WTC11 (cell line): ENCODE measurements around the gene NHLH2. TPM values are rescaled to one million over a fixed set of nuclear protein-coding genes. Genes with fewer than 3 reads are reported as not detected.

Experiments used
- ATAC-seq: fragments of 200-7000 bp; cut with Tn5 transposase; 2 replicates; pipeline ENCODE4 v1.10.0; 2021; ENCODE audit warnings: mild to moderate bottlenecking, moderate library complexity
- CTCF ChIA-PET: fragments of 300-600 bp; sonication (Branson Sonifier 250); formaldehyde crosslinking; loops from one replicate; lab custom pipeline; 2021; ENCODE audit warnings: antibody characterized with exemption; lab: Charles Lee
- POLR2A ChIA-PET: fragments of 350-600 bp; sonication (Branson Sonifier 250); formaldehyde crosslinking; loops from one replicate; lab custom pipeline; 2021; ENCODE audit warnings: antibody characterized with exemption; lab: Charles Lee
- DNase-seq: peaks from one replicate; pipeline ENCODE4 v3.0.0; 2021; ENCODE audit warnings: low spot score
- H3K27ac Mint-ChIP-seq: 2 replicates; pipeline ENCODE4 v1.8.0; 2021; ENCODE audit warnings: mixed read lengths
- H3K27me3 Mint-ChIP-seq: 2 replicates; pipeline ENCODE4 v1.8.0; 2021; ENCODE audit warnings: low read depth, mild to moderate bottlenecking, moderate library complexity, mixed read lengths
- H3K36me3 Mint-ChIP-seq: 2 replicates; pipeline ENCODE4 v1.8.0; 2021; ENCODE audit warnings: mixed read lengths
- H3K4me1 Mint-ChIP-seq: 2 replicates; pipeline ENCODE4 v1.8.0; 2022; ENCODE audit warnings: mixed read lengths
- H3K4me3 Mint-ChIP-seq: 2 replicates; pipeline ENCODE4 v1.8.0; 2021; ENCODE audit warnings: mild to moderate bottlenecking, moderate library complexity, mixed read lengths
- H3K9me3 Mint-ChIP-seq: 2 replicates; pipeline ENCODE4 v1.8.0; 2021; ENCODE audit warnings: mixed read lengths
- AR ChIP-seq: fragments of 250-450 bp; sonication (Bioruptor Pico); IDR thresholded peaks from 2 replicates; pipeline ENCODE4 v1.9.0; 2021; ENCODE audit warnings: mild to moderate bottlenecking
- ATF1 ChIP-seq: sonication (generic); formaldehyde crosslinking; IDR thresholded peaks from 2 replicates; pipeline ENCODE4 v1.8.1; 2023; ENCODE audit warnings: mild to moderate bottlenecking, moderate library complexity, missing genetic modification reagents
- CBFB ChIP-seq: sonication (generic); formaldehyde crosslinking; IDR thresholded peaks from 2 replicates; pipeline ENCODE4 v1.8.1; 2022; ENCODE audit warnings: mild to moderate bottlenecking, low read depth, missing genetic modification reagents
- CREM ChIP-seq: sonication (generic); formaldehyde crosslinking; IDR thresholded peaks from 2 replicates; pipeline ENCODE4 v1.8.1; 2022; ENCODE audit warnings: mild to moderate bottlenecking, missing genetic modification reagents, moderate library complexity
- E2F1 ChIP-seq: sonication (generic); formaldehyde crosslinking; IDR thresholded peaks from 2 replicates; pipeline ENCODE4 v1.8.0; 2022; ENCODE audit warnings: mild to moderate bottlenecking, missing genetic modification reagents
- E2F5 ChIP-seq: sonication (generic); formaldehyde crosslinking; IDR thresholded peaks from 2 replicates; pipeline ENCODE4 v1.8.1; 2022; ENCODE audit warnings: mild to moderate bottlenecking, moderate library complexity, missing genetic modification reagents
- FOXJ3 ChIP-seq: sonication (generic); formaldehyde crosslinking; IDR thresholded peaks from 2 replicates; pipeline ENCODE4 v1.9.0; 2021; ENCODE audit warnings: missing genetic modification reagents, mild to moderate bottlenecking, borderline replicate concordance
- FOXP1 ChIP-seq: sonication (generic); formaldehyde crosslinking; IDR thresholded peaks from 2 replicates; pipeline ENCODE4 v1.8.0; 2022; ENCODE audit warnings: missing genetic modification reagents, mild to moderate bottlenecking, moderate library complexity, borderline replicate concordance
- FOXP4 ChIP-seq: sonication (generic); formaldehyde crosslinking; IDR thresholded peaks from 2 replicates; pipeline ENCODE4 v1.8.0; 2022; ENCODE audit warnings: mild to moderate bottlenecking, missing genetic modification reagents
- HMGA2 ChIP-seq: fragments of 250-450 bp; sonication (Bioruptor Pico); IDR thresholded peaks from 2 replicates; pipeline ENCODE4 v1.4.0; 2021; ENCODE audit warnings: mild to moderate bottlenecking, moderate library complexity
- NFE2L1 ChIP-seq: sonication (generic); formaldehyde crosslinking; IDR thresholded peaks from 2 replicates; pipeline ENCODE4 v1.8.1; 2023; ENCODE audit warnings: missing genetic modification reagents
- SMAD4 ChIP-seq: sonication (generic); formaldehyde crosslinking; IDR thresholded peaks from 2 replicates; pipeline ENCODE4 v1.8.0; 2022; ENCODE audit warnings: mild to moderate bottlenecking, missing genetic modification reagents
- TCF7 ChIP-seq: sonication (generic); formaldehyde crosslinking; IDR thresholded peaks from 2 replicates; pipeline ENCODE4 v1.8.0; 2022; ENCODE audit warnings: mild to moderate bottlenecking, low read depth, missing genetic modification reagents, moderate library complexity
- ZNF425 ChIP-seq: fragments of 250-450 bp; sonication (Bioruptor Pico); conservative IDR thresholded peaks from 2 replicates; pipeline ENCODE4 v1.9.0; 2021; ENCODE audit warnings: mild to moderate bottlenecking
- total RNA-seq: library from RNA; stranded (reverse); gene quantifications from 3 replicates; pipeline ENCODE4 v1.2.3, GENCODE V29; 2021
- TF ChIP-seq, protein P1 (sequence below): fragments of 200-600 bp; IDR thresholded peaks from 2 replicates; pipeline ENCODE4 v1.8.0; 2022; ENCODE audit warnings: antibody characterized with exemption
- TF ChIP-seq, protein P2 (sequence below): sonication (generic); formaldehyde crosslinking; conservative IDR thresholded peaks from 2 replicates; pipeline ENCODE4 v1.8.1; 2022; ENCODE audit warnings: mild to moderate bottlenecking, missing genetic modification reagents

NHLH2 gene
- total RNA-seq, 1 experiment from 2014 or later = 4.3 TPM

DNA sequence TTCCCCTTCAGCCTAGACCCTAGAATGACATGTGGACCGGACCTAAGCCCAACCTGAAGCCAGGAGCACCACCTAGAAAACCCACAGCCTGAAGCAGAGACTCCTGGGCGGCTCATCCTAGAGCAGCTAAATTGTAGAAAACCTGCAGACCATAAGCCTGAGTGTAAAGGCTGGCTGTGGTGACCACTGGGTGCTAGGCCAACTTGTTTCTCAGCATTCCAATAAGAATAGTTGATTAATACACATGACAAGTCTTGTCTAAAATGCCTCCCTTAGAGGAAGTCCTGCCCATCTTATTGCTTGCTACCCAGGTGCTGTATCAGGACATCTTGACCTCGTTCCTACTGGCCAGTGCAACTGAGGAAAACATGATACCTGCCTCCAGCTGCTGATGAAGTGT, 49.1 kb downstream of the NHLH2 start (continued):
- TF ChIP-seq, protein P1, sequence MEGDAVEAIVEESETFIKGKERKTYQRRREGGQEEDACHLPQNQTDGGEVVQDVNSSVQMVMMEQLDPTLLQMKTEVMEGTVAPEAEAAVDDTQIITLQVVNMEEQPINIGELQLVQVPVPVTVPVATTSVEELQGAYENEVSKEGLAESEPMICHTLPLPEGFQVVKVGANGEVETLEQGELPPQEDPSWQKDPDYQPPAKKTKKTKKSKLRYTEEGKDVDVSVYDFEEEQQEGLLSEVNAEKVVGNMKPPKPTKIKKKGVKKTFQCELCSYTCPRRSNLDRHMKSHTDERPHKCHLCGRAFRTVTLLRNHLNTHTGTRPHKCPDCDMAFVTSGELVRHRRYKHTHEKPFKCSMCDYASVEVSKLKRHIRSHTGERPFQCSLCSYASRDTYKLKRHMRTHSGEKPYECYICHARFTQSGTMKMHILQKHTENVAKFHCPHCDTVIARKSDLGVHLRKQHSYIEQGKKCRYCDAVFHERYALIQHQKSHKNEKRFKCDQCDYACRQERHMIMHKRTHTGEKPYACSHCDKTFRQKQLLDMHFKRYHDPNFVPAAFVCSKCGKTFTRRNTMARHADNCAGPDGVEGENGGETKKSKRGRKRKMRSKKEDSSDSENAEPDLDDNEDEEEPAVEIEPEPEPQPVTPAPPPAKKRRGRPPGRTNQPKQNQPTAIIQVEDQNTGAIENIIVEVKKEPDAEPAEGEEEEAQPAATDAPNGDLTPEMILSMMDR = no peak
- TF ChIP-seq FOXJ3 (CRISPR knock-in tag) = no peak

GRCh38 chr1:115790846-115791245, 50.1 kb downstream of the NHLH2 start:
- DNase-seq (no peak), ATAC-seq (0 out of 2 replicates have a peak, but pooled peaks have one; percentile 34)
- ChIA-PET POLR2A (no interaction called here), CTCF (interaction anchor here (0.9 to 1.0 kb wide), 2 partner anchors 19 to 26 kb away, joined by 3 read pairs; no protein-coding TSS in a partner anchor)
- Mint-ChIP-seq H3K9me3 (peaks cover 25% of the 10 kb centered on the region), H3K27ac (no peak overlapping the region), H3K36me3 (peaks cover 16% of the 10 kb centered on the region), H3K27me3 (no peaks in the 10 kb centered on the region; the same call in 1 of the 2 replicates), H3K4me1 (peaks cover 35% of the 10 kb centered on the region), H3K4me3 (no peak overlapping the region)
- TF ChIP-seq CREM = no peak
- no peak for TF ChIP-seq FOXJ3 (CRISPR knock-in tag)
- TF ChIP-seq AR (CRISPR knock-in tag) = no peak

GRCh38 chr1:115790356-115790755, 50.6 kb downstream of the NHLH2 start:
- no peak overlapping the region for H3K27ac Mint-ChIP-seq
- ChIA-PET CTCF (interaction anchor here (0.6 to 1.0 kb wide), 3 partner anchors 19 to 230 kb away, joined by 3 to 4 read pairs (median 3); no protein-coding TSS in a partner anchor), POLR2A (no interaction called here)
- no peak for DNase-seq
- ATAC-seq = no peak
- H3K27me3 Mint-ChIP-seq = no peaks in the 10 kb centered on the region; the same call in 1 of the 2 replicates
- peaks cover 16% of the 10 kb centered on the region for H3K36me3 Mint-ChIP-seq
- H3K9me3 Mint-ChIP-seq = peaks cover 25% of the 10 kb centered on the region
- peaks cover 30% of the 10 kb centered on the region for H3K4me1 Mint-ChIP-seq
- no peak overlapping the region for H3K4me3 Mint-ChIP-seq
- TF ChIP-seq CBFB (CRISPR knock-in tag) = no peak
- no peak for TF ChIP-seq ATF1 (CRISPR knock-in tag)
- TF ChIP-seq ZNF425 (CRISPR knock-in tag) = no peak
- TF ChIP-seq CREM = no peak
- no peak for TF ChIP-seq E2F5 (CRISPR knock-in tag)
- TF ChIP-seq FOXP4 (CRISPR knock-in tag) = no peak
- no peak for TF ChIP-seq E2F1 (CRISPR knock-in tag)
- no peak for TF ChIP-seq FOXP1 (CRISPR knock-in tag)
- no peak for TF ChIP-seq HMGA2 (CRISPR knock-in tag)
- TF ChIP-seq SMAD4 (CRISPR knock-in tag) = no peak
- TF ChIP-seq, protein P2, sequence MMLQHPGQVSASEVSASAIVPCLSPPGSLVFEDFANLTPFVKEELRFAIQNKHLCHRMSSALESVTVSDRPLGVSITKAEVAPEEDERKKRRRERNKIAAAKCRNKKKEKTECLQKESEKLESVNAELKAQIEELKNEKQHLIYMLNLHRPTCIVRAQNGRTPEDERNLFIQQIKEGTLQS = no peak
- no peak for TF ChIP-seq TCF7
- no peak for TF ChIP-seq NFE2L1
